ENCODE results near the gene SYT9. TPM values are rescaled to one million over a fixed set of nuclear protein-coding genes. Genes with fewer than 3 reads are reported as not detected.

SYT9 gene
- polyA plus RNA-seq, 2 of the 4 experiments (the other 2 are of a cell fraction): 0.10 TPM; not detected in 1

DNA sequence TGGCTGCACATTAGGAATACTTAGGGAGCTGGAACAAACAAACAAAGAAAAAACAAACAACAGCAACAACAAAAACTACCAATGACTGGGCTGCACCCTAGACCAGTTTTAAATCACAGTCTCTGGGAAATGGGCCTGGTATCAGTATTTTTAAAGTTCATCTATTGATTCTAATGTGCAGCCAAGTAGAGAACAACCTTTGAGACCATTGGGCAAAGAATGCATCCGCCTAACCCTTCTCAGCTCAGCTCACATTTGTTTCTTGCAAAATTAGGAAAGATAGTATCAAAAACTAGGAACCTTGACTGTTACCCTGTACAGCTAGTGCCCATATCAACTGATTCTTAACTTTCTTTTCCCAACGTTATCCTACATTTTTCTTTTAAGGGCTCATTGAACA lies 5.2 kb downstream of the SYT9 start:
- no peaks in the 10 kb centered on the region for H3K9me3 ChIP-seq
- no peaks in the 10 kb centered on the region for H3K4me1 ChIP-seq
- no peak for TF ChIP-seq CBX2 (IDR thresholded peaks at IDR 0.05; ENCODE audit: borderline replicate concordance, low read depth)
- no peak overlapping the region for H3K27ac ChIP-seq
- no peak overlapping the region for H3K4me3 ChIP-seq
- no peak for FAIRE-seq
- no peak for DNase-seq (ENCODE audit: low read depth in 1 of 2, low spot score in 1 of 2)
- ATAC-seq: no peak
- POLR2A ChIA-PET: no interaction called here
- no peak overlapping the region for H3K4me2 ChIP-seq
- CTCF ChIA-PET: no interaction called here
- 0% methylated on average over 2 of the region's 2 CpGs for WGBS (ENCODE audit: missing lambda C conversion rate)

DNA sequence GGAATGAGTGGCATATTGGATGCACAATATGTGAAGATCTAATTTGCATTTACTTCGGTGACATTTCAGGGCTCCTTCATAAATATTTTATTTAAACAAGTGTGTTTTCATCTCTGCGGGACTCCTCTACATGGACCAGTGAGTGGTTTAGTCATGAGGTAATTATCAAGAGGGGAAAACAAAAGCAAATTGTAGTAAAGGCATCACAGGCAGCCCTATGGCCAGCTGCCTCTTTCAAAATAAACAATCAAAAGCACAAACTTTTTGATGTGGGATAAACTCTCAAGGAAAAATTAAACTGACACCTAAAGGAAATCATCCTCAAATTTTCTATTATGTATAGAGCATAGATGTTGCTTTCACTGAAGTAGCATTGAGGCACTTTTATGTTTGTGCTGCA lies 6.0 kb downstream of the SYT9 start:
- no peak for ATAC-seq
- Histone ChIP-seq H3K27ac (no peak overlapping the region), H3K4me3 (no peak overlapping the region), H3K9me3 (no peaks in the 10 kb centered on the region), H3K4me2 (no peak overlapping the region), H3K4me1 (no peaks in the 10 kb centered on the region)
- TF ChIP-seq, protein P1, sequence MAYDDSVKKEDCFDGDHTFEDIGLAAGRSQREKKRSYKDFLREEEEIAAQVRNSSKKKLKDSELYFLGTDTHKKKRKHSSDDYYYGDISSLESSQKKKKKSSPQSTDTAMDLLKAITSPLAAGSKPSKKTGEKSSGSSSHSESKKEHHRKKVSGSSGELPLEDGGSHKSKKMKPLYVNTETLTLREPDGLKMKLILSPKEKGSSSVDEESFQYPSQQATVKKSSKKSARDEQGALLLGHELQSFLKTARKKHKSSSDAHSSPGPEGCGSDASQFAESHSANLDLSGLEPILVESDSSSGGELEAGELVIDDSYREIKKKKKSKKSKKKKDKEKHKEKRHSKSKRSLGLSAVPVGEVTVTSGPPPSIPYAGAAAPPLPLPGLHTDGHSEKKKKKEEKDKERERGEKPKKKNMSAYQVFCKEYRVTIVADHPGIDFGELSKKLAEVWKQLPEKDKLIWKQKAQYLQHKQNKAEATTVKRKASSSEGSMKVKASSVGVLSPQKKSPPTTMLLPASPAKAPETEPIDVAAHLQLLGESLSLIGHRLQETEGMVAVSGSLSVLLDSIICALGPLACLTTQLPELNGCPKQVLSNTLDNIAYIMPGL (CRISPR knock-in tag; IDR thresholded peaks at IDR 0.05; ENCODE audit: borderline replicate concordance): no peak
- TF ChIP-seq MAZ (IDR thresholded peaks at IDR 0.05; ENCODE audit: borderline replicate concordance, low read depth, low read length): no peak
- DNase-seq (ENCODE audit: low read depth in 1 of 2, low spot score in 1 of 2): no peak
- ChIA-PET POLR2A (no interaction called here), CTCF (no interaction called here)
- 3% methylated on average over 2 of the region's 2 CpGs for WGBS (ENCODE audit: missing lambda C conversion rate)
- FAIRE-seq: no peak

DNA sequence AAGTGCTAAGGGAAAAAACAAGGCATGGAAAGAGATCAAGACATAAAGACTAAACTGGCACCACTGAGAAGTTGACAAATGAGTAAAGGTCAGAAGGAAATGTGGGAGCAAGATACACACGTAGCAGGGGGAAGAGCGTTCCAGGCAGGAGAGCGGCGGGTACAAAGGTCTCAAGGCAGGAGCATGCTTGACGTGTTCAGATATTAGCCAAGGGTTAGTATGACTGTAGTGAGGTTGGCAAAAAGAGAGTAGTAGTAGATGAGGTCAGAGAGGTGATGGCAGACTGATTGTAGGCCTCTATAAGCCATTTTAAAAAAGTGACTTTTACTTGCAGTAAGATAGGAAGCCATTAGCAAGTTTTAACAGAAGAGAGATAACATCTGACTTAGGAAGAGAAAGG lies 9.9 kb downstream of the SYT9 start:
- no peak overlapping the region for H3K4me2 ChIP-seq
- DNase-seq (ENCODE audit: low read depth in 1 of 2, low spot score in 1 of 2): no peak
- 28% methylated on average over 5 of the region's 5 CpGs for WGBS (ENCODE audit: missing lambda C conversion rate)
- no peak overlapping the region for H3K4me3 ChIP-seq
- no peaks in the 10 kb centered on the region for H3K4me1 ChIP-seq
- TF ChIP-seq JUN (IDR thresholded peaks at IDR 0.05): no peak
- TF ChIP-seq MAFK (IDR thresholded peaks at IDR 0.05; ENCODE audit: partially characterized antibody): no peak
- TF ChIP-seq ZSCAN20 (CRISPR knock-in tag; IDR thresholded peaks at IDR 0.05): no peak
- no peak for TF ChIP-seq RCOR1 (IDR thresholded peaks at IDR 0.05; ENCODE audit: low read depth, low read length)
- no peak for TF ChIP-seq JUNB (IDR thresholded peaks at IDR 0.05)
- TF ChIP-seq CHD4 (IDR thresholded peaks at IDR 0.05; ENCODE audit: borderline replicate concordance): no peak
- TF ChIP-seq, protein P2, sequence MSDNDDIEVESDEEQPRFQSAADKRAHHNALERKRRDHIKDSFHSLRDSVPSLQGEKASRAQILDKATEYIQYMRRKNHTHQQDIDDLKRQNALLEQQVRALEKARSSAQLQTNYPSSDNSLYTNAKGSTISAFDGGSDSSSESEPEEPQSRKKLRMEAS (IDR thresholded peaks at IDR 0.05): no peak
- no peak for TF ChIP-seq EP300 (IDR thresholded peaks at IDR 0.05)
- no peak for TF ChIP-seq ESRRA (IDR thresholded peaks at IDR 0.05; ENCODE audit: borderline replicate concordance, low read length)
- TF ChIP-seq RFX5 (IDR thresholded peaks at IDR 0.05): no peak
- no peak for TF ChIP-seq EHF (CRISPR knock-in tag; IDR thresholded peaks at IDR 0.05)
- TF ChIP-seq, protein P3, sequence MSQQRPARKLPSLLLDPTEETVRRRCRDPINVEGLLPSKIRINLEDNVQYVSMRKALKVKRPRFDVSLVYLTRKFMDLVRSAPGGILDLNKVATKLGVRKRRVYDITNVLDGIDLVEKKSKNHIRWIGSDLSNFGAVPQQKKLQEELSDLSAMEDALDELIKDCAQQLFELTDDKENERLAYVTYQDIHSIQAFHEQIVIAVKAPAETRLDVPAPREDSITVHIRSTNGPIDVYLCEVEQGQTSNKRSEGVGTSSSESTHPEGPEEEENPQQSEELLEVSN (IDR thresholded peaks at IDR 0.05; ENCODE audit: borderline replicate concordance, low read depth): no peak
- no peak for TF ChIP-seq ZFP36 (IDR thresholded peaks at IDR 0.05; ENCODE audit: borderline replicate concordance, partially characterized antibody)
- no peak for TF ChIP-seq ZNF302 (CRISPR knock-in tag; IDR thresholded peaks at IDR 0.05)
- TF ChIP-seq, protein P1 (CRISPR knock-in tag; IDR thresholded peaks at IDR 0.05; ENCODE audit: borderline replicate concordance): no peak
- no peak for TF ChIP-seq EHMT2 (IDR thresholded peaks at IDR 0.05; ENCODE audit: low read depth)
- POLR2A ChIA-PET: no interaction called here
- FAIRE-seq: no peak
- H3K27ac ChIP-seq: no peak overlapping the region
- CTCF ChIA-PET: no interaction called here
- H3K9me3 ChIP-seq: no peaks in the 10 kb centered on the region
- no peak for ATAC-seq

All from A549 (cell line).